Fibroblast of pulmonary artery (primary cell): Measurements from ENCODE around the gene EIF2S2.

Source experiments
- DNase-seq: peaks from one replicate; pipeline ENCODE4 v3.0.0-alpha.2; 2010; ENCODE audit warnings: low read depth
- H3K4me3 ChIP-seq: replicated peaks from 2 replicates; pipeline ENCODE4 v1.5.1; 2011; ENCODE audit warnings: low read depth, mild to moderate bottlenecking, control low read depth, low read length, moderate library complexity
- TF ChIP-seq, protein P1 (sequence below): IDR thresholded peaks from 2 replicates; pipeline ENCODE4 v1.5.1; 2011; ENCODE audit warnings: mild to moderate bottlenecking, control low read depth, low read length, inconsistent platforms; ENCODE audit errors: missing control alignments

EIF2S2 gene

DNA sequence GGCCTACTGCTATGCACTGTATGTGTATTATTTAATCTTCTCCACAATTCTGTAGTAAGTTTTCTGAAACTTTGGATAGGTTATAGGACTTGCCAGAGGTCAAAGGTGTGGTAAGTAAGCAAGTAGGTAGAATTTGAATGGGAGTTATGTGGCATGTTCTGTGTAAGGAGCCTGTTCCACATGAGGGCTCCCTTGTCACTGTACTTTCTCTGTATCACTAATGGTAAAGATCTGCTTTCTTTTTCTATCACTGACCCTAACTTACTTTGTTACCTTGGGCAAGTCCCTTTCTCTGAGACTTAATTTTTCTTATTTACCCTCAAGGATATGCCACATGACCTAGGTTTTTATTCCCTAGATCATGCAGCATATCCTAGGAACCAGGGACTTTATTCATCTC is 50.3 kb downstream of the EIF2S2 start:
- DNase-seq = no peak
- TF ChIP-seq, protein P1, sequence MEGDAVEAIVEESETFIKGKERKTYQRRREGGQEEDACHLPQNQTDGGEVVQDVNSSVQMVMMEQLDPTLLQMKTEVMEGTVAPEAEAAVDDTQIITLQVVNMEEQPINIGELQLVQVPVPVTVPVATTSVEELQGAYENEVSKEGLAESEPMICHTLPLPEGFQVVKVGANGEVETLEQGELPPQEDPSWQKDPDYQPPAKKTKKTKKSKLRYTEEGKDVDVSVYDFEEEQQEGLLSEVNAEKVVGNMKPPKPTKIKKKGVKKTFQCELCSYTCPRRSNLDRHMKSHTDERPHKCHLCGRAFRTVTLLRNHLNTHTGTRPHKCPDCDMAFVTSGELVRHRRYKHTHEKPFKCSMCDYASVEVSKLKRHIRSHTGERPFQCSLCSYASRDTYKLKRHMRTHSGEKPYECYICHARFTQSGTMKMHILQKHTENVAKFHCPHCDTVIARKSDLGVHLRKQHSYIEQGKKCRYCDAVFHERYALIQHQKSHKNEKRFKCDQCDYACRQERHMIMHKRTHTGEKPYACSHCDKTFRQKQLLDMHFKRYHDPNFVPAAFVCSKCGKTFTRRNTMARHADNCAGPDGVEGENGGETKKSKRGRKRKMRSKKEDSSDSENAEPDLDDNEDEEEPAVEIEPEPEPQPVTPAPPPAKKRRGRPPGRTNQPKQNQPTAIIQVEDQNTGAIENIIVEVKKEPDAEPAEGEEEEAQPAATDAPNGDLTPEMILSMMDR = no peak
- no peak overlapping the region for H3K4me3 ChIP-seq

DNA sequence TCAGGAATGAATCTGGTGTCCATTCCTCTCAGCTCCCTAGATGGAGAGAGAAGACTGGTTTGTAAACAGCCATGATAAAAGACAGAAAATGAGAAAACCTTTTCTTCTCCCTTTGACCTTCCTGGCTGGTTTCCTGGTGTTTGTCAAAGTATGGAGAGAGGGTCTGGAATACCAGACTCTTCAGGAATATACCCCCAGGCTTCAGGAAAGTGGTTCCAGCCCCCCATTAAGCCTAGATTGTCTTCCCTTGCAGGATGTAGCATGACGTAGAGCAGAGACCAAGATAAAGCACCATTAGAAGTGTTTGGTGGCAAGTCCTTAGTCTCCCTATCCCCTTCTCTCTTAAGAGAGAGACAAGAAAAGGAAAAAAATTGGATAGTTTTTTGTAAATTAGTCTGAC is 51.1 kb downstream of the EIF2S2 start:
- H3K4me3 ChIP-seq = no peak overlapping the region
- DNase-seq = no peak
- TF ChIP-seq, protein P1 = no peak

DNA sequence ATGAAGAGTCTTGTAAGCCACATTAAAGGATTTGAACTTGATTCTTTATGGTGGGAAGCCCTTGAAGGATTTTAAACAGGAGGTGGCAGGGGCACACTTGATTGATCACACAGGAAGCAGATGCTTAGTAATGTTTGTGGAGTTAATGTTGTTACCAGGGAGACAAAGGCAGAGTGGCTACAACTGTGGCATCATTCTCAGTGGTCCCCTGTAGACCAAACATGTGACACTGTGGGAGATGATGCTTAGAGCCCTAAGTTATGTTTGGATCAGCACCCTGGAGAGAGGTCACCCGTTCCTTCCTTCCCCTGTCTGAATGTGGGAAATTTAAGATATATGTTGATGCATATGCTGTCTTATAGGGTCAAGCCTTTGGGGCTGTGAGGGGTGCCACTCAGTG is 53.2 kb downstream of the EIF2S2 start:
- TF ChIP-seq, protein P1 = no peak
- no peak overlapping the region for H3K4me3 ChIP-seq
- DNase-seq = no peak

DNA sequence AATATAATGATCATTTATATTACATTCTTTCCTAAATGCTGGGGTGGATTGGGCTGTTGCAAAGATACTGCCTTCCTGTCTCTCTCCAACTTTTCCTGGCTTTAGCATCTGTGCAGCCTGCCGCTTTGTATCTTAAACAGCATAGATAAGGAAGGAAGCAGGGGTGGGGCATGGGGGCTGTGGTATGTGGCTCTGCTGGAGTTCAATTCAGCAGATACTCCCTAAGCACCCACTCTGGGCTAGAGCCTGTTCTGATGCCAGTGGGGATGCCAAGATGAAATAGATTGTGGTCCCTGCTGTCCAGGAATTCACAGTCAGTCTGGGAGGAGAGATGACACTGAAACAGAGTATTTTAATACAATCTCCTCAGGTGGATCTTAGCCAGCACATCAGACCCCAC is 56.8 kb downstream of the EIF2S2 start:
- TF ChIP-seq, protein P1 = no peak
- no peak overlapping the region for H3K4me3 ChIP-seq
- DNase-seq = no peak

DNA sequence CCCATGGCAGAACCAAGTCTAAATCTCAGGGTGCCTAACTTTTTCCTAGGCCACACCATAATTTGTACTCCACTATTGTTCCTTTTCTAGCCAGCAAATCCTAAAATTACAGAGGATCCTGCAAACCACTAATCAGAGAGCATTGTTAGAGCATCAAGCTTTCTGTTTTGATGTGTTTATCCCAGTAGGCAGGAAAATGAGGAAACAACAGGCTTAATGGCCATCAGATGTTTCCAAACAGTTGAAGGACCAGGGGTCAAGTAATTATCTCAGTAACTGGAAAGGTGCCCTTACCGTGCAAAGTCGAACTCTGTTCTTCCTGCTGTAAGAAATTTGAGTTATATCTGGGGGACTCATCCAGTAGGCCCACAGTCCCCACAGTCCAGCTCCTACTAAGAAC is 59.6 kb downstream of the EIF2S2 start:
- no peak for DNase-seq
- H3K4me3 ChIP-seq = no peak overlapping the region
- TF ChIP-seq, protein P1 = no peak

DNA sequence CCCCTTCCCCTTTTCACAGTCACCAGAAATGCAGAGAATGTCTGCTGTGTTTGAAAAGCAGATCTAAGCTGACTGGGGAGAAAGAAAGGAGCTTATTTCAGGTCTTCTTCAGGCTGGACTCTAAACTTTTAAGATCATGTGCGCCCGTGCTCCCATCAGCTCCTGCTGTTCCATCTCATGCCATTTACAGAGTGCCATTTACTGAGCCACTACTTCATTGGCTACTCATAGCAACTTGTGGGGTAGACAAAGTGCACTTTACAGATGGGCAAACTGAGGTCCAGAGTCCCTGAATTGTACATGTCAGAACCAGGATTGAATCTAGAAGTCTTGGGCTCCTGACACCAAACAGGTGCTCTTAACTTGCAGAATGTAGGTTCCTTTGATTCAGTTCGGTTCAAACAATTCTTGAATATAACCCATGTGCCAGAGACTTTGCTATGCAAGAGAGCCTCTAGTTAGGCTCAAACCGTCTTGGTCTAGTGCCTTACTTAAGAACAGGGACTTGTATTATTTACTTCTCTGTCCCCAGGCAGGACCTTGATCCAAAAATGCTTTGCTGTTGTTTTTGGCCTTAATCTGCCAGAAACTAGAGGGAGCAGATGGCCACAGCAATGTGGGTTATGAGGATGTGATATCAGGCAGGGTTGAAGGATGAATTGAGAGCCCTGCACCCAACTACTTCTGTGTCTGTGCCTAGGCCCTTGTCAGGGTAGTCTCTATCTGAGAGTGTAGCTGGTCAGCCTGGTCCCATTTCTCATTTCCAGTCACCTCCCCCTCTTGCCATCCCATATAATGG is 61.9 kb downstream of the EIF2S2 start:
- no peak overlapping the region for H3K4me3 ChIP-seq
- TF ChIP-seq, protein P1 = no peak
- DNase-seq = no peak

DNA sequence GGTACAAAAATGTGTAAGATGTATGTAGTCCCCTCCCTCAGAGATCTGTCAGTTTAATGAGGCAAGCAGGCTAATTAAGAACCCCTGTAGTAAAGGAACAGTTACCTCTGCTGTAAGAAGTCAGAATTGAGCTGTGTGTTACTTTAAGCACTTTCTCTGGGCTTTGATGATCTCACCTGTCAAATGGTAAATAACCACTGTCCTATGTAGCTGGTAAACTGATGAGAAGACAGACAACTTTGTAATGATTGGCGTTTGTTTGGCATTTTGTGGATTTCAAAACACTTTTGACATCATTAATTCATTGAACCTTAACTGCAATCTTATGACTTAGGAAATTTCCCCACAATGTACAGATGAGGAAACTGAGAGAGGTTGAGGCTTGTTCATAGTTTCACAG is 62.7 kb downstream of the EIF2S2 start:
- no peak for DNase-seq
- TF ChIP-seq, protein P1 = no peak
- no peak overlapping the region for H3K4me3 ChIP-seq
